Upper lobe of right lung (tissue), 1 donor: ENCODE measurements around the gene ARF3. TPM values are rescaled to one million over a fixed set of nuclear protein-coding genes. Genes with fewer than 3 reads are reported as not detected.

Experiments
- ATAC-seq: fragments of 200-7000 bp; cut with Tn5 transposase; one replicate; pipeline ENCODE4 v1.9.1; 2020; ENCODE audit warnings: mild to moderate bottlenecking, moderate library complexity
- DNase-seq: peaks from one replicate; pipeline ENCODE4 v3.0.0-alpha.2; 2020
- H3K27ac ChIP-seq: fragments of 200-600 bp; one replicate; pipeline ENCODE4 v1.8.0; 2022
- H3K27me3 ChIP-seq: fragments of 200-600 bp; one replicate; pipeline ENCODE4 v1.8.0; 2022; ENCODE audit warnings: mild to moderate bottlenecking
- H3K36me3 ChIP-seq: fragments of 200-600 bp; one replicate; pipeline ENCODE4 v1.8.0; 2022
- H3K4me1 ChIP-seq: fragments of 200-600 bp; one replicate; pipeline ENCODE4 v1.8.0; 2022
- H3K4me3 ChIP-seq: fragments of 200-600 bp; one replicate; pipeline ENCODE4 v1.8.0; 2022; ENCODE audit warnings: mild to moderate bottlenecking
- H3K9me3 ChIP-seq: fragments of 200-600 bp; one replicate; pipeline ENCODE4 v1.8.0; 2022
- intact Hi-C: fragments of 100-400 bp; cut with DNase I; formaldehyde crosslinking; loops from one replicate; pipeline ENCODE4 v1.11.0; 2022
- total RNA-seq: library from RNA; stranded (reverse); fragmentation: NEBNext Ultra II Directional; extraction: Animal tissue kit (Norgen Biotek cat#: 25700); gene quantifications from one replicate; pipeline ENCODE4 v1.2.1, GENCODE V29; 2021
- TF ChIP-seq, protein P1 (sequence below): fragments of 200-600 bp; IDR thresholded peaks from one replicate; pipeline ENCODE4 v1.8.0; 2022; ENCODE audit warnings: antibody characterized with exemption
- donor health status: DM: no; HTN: yes; CAD: no; lungs with severe emphysema.

ARF3 gene
- total RNA-seq, 1 donor from 2014 or later, result 146 TPM

DNA sequence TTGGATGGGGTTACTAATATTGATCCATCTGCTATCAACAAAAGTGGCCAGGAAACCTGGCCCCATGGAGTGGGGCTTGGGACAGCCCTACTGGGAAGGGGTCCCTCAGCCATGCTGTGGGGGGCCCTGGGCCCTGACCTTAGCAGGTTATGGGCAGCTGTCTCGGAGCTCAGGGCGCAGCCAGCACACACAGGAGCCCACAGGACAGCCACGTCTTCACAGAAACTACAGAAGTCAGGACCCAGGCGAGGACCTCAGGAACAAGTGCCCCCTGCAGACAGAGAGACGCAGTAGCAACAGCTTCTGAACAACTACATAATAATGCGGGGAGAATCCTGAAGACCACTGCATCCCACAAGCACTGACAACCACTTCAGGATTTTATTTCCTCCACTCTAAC lies 20.1 kb downstream of the ARF3 start:
- Histone ChIP-seq H3K27me3 (no peaks in the 10 kb centered on the region), H3K4me1 (no peaks in the 10 kb centered on the region), H3K27ac (no peak overlapping the region), H3K4me3 (no peak overlapping the region), H3K36me3 (peaks cover 92% of the 10 kb centered on the region), H3K9me3 (no peaks in the 10 kb centered on the region)
- ATAC-seq (no peak), DNase-seq (peak; percentile 28)
- intact Hi-C loops, result no loop called here
- TF ChIP-seq, protein P1, sequence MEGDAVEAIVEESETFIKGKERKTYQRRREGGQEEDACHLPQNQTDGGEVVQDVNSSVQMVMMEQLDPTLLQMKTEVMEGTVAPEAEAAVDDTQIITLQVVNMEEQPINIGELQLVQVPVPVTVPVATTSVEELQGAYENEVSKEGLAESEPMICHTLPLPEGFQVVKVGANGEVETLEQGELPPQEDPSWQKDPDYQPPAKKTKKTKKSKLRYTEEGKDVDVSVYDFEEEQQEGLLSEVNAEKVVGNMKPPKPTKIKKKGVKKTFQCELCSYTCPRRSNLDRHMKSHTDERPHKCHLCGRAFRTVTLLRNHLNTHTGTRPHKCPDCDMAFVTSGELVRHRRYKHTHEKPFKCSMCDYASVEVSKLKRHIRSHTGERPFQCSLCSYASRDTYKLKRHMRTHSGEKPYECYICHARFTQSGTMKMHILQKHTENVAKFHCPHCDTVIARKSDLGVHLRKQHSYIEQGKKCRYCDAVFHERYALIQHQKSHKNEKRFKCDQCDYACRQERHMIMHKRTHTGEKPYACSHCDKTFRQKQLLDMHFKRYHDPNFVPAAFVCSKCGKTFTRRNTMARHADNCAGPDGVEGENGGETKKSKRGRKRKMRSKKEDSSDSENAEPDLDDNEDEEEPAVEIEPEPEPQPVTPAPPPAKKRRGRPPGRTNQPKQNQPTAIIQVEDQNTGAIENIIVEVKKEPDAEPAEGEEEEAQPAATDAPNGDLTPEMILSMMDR, result no peak

DNA sequence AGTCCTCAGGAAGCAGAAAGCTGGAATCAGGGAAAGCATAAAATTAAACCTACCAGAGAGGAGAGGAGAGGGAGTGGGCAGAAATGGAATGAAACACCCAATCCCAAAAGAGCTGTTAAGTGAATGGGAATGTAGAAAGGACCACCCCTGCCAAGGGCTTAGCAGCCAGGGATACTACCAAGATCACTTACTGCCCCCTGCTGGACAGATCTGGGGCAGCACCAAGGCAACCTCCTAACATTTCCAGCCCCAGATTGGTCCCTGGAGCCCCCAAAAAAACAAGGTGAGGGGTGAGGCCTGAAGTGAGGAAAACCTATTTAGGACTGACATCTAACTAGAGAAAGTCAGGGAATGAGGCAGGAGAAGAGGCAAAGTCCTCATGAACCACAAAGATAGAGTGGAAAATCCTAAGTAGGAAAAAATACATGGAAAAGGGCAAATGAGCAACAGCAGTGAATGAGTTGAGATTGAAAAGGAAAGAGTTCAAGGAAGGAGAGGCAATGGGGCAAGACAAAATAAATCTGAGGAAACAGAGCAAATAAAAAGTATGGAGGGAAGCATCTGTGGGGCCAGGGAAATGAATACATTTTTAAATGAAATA lies 20.8 kb downstream of the ARF3 start:
- intact Hi-C loops, result no loop called here
- ATAC-seq, result peak; percentile 86

DNA sequence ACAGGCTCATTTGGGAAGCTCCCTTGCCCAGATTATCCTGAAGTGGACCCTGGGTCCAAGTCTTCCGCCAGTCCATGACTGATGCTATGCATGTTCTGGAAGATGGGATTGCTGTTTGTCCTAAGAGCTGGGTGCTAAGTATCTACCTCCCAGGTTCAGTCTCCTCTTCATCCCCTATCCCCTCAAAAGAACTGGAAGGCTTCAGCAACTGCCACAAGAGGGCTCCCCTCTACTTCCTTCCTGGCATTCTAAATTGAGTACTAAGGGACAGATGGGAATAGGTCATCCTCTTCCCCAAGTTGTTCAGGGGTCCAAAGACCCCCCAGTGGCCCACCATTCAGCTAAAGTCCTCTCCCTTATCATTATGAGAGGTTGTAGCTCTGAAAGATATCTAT lies 23.0 kb downstream of the ARF3 start:
- TF ChIP-seq, protein P1, result peak; percentile 13
- H3K27me3 ChIP-seq, result no peaks in the 10 kb centered on the region
- H3K36me3 ChIP-seq, result peaks cover 77% of the 10 kb centered on the region
- H3K9me3 ChIP-seq, result no peaks in the 10 kb centered on the region
- no peak for DNase-seq
- no peak for ATAC-seq
- no peak overlapping the region for H3K4me3 ChIP-seq
- intact Hi-C loops, result no loop called here
- H3K27ac ChIP-seq, result peak overlapping the region; percentile 2
- no peaks in the 10 kb centered on the region for H3K4me1 ChIP-seq

More for the DNA sequence above, 20.8 kb downstream of the ARF3 start:
- Histone ChIP-seq H3K4me3 (no peak overlapping the region), H3K27me3 (no peaks in the 10 kb centered on the region), H3K9me3 (no peaks in the 10 kb centered on the region), H3K4me1 (no peaks in the 10 kb centered on the region), H3K27ac (no peak overlapping the region), H3K36me3 (peaks cover 85% of the 10 kb centered on the region)
- peak; percentile 79 for DNase-seq
- TF ChIP-seq, protein P1, result peak; percentile 96

DNA sequence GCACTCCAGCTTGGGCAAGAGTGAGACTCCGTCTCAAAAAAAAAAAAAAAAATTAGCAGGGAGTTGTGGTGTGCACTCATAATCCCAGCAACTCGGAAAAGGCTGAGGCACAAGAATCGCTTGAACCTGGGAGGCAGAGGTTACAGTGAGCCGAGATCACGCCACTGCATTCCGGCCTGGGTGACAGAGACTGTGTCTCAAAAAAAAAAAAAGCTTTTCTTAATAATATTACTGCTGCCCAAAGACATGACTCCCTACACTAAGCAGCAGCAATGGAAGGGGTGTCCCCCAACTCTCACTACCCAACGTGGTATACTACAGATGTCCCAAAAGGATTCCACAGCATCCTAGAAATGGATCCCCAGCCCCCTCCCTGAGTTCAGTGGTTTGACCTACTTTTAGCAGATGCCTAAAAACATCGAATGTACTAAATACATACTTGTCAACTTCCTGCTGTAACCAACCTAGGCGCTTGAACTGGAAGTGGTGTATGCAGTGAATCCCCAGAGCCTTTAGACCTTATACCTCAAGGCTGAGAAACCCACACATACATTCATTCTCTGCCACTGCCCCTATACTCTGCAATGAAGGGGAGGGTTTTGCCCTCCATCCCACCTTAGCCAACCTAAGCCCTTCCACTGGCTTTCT lies 23.5 kb downstream of the ARF3 start:
- no peak for DNase-seq
- Histone ChIP-seq H3K9me3 (no peaks in the 10 kb centered on the region), H3K4me1 (no peaks in the 10 kb centered on the region), H3K4me3 (no peak overlapping the region), H3K27ac (peak overlapping the region; percentile 9), H3K27me3 (no peaks in the 10 kb centered on the region), H3K36me3 (peaks cover 72% of the 10 kb centered on the region)
- no peak for ATAC-seq
- intact Hi-C loops, result no loop called here
- TF ChIP-seq, protein P1, result no peak

DNA sequence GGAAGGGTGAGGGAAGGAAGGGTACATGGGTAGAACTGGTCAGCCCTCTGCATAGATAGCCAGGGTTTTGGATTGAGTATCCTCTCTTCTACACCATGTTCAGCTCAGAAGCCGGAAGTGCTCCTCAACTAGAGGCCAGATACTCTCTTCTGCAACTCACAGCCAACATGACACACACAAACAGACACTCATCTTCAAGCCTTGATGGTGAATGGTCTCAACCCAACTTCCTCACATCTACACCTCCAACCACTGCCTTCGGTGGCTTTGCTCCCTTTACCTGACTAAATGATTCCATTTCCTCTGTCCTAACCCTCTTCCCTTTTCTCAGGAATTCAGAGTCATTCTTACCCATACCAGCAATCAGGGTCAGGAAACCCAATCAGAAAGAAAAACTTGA lies 24.4 kb downstream of the ARF3 start:
- Histone ChIP-seq H3K27me3 (no peaks in the 10 kb centered on the region), H3K4me3 (no peak overlapping the region), H3K9me3 (no peaks in the 10 kb centered on the region), H3K27ac (peak overlapping the region; percentile 9), H3K4me1 (no peaks in the 10 kb centered on the region), H3K36me3 (peaks cover 63% of the 10 kb centered on the region)
- intact Hi-C loops, result no loop called here
- TF ChIP-seq, protein P1, result no peak
- no peak for ATAC-seq
- DNase-seq, result no peak
